ENCODE results near the gene ZNRD2. TPM values are rescaled to one million over a fixed set of nuclear protein-coding genes. Genes with fewer than 3 reads are reported as not detected.

The ZNRD2 gene
- total RNA-seq, 1 experiment from 2014 or later = 45.8 TPM

- no peak overlapping the region for H3K27ac ChIP-seq (ENCODE audit: insufficient read length, low read depth, low read length)
- peak overlapping the region; percentile 56 to 77 for H3K4me3 Mint-ChIP-seq
- peak overlapping the region in 1 of 3 experiments; percentile 86; a peak in 1 of 7 replicates for H3K27ac Mint-ChIP-seq
- H3K79me1 ChIP-seq (ENCODE audit: insufficient read depth, low read depth, low read length, poor library complexity, severe bottlenecking) = peaks cover 4% of the 10 kb centered on the region
- peaks cover 6 to 10% (median 9%) of the 10 kb centered on the region in 3 experiments; a peak in 5 of 7 replicates for H3K36me3 Mint-ChIP-seq (ENCODE audit: insufficient read depth in 1 of 3, low read depth in 3 of 3)
- H2BK120ac ChIP-seq (ENCODE audit: low read depth, low read length, poor library complexity, severe bottlenecking) = no peak overlapping the region
- no peak overlapping the region for H2BK20ac ChIP-seq (ENCODE audit: low read depth, low read length, poor library complexity, severe bottlenecking)
- no peak overlapping the region for H3K23ac ChIP-seq (ENCODE audit: insufficient read length, low read depth, low read length)
- no peak overlapping the region for H3K9ac ChIP-seq (ENCODE audit: extremely low read depth, insufficient read length, low read length)
- H3K4ac ChIP-seq (ENCODE audit: low read depth, low read length) = no peak overlapping the region
- H3K27me3 Mint-ChIP-seq (ENCODE audit: low read depth) = peaks cover 30% of the 10 kb centered on the region
- peak overlapping the region; percentile 44 for H3K4me2 ChIP-seq (ENCODE audit: insufficient read depth, insufficient read length, low read length)
- no peak overlapping the region for H2BK12ac ChIP-seq (ENCODE audit: insufficient read length, low read depth, low read length)
- no peaks in the 10 kb centered on the region; a peak in 1 of 5 replicates for H3K9me3 Mint-ChIP-seq
- peak overlapping the region; percentile 24 for H3K18ac ChIP-seq (ENCODE audit: insufficient read length, low read depth, low read length)
- peaks cover 25% of the 10 kb centered on the region for H3K23me2 ChIP-seq (ENCODE audit: insufficient read length, low read depth, low read length, poor library complexity, severe bottlenecking)
- H4K20me1 ChIP-seq (ENCODE audit: control insufficient read depth, insufficient read depth, insufficient read length) = no peaks in the 10 kb centered on the region
- H3K9me3 ChIP-seq (ENCODE audit: control insufficient read depth, low read depth, low read length) = no peaks in the 10 kb centered on the region
- H4K8ac ChIP-seq (replicated peaks; ENCODE audit: insufficient read length, low read depth, low read length) = no peak overlapping the region
- H2BK15ac ChIP-seq (ENCODE audit: low read depth, low read length) = no peak overlapping the region
- H3K79me2 ChIP-seq (ENCODE audit: insufficient read depth, low read length) = no peaks in the 10 kb centered on the region; the same call in 1 of the 2 replicates
- H3K56ac ChIP-seq (ENCODE audit: insufficient read length, low read depth, low read length) = no peak overlapping the region
- H3K4me1 Mint-ChIP-seq = peaks cover 38 to 59% of the 10 kb centered on the region in 2 experiments
- WGBS (ENCODE audit: extremely low coverage, insufficient read length, low lambda C conversion rate) = no CpG with 5 or more reads among the region's 22 CpGs
- TF ChIP-seq CTCF (conservative IDR thresholded peaks at IDR 0.05) = no peak
- H2BK5ac ChIP-seq (ENCODE audit: insufficient read length, low read length) = no peak overlapping the region
- H4K5ac ChIP-seq (ENCODE audit: insufficient read length, low read depth, low read length) = no peak overlapping the region
- H2AFZ ChIP-seq (ENCODE audit: low read length) = no peak overlapping the region
- H2AK5ac ChIP-seq (ENCODE audit: insufficient read length, low read length) = no peak overlapping the region
- H4K91ac ChIP-seq (ENCODE audit: insufficient read length, low read depth, low read length) = no peak overlapping the region
- H3K4me1 ChIP-seq (ENCODE audit: insufficient read depth, low read length) = no peaks in the 10 kb centered on the region; the same call in 1 of the 2 replicates
- no peak overlapping the region for H3K14ac ChIP-seq (ENCODE audit: insufficient read depth, low read length)
- no peak for DNase-seq
- peaks cover 8% of the 10 kb centered on the region; the same call in 1 of the 2 replicates for H3K27me3 ChIP-seq (ENCODE audit: insufficient read depth, low read length)
- no peak overlapping the region for H3T11ph ChIP-seq (ENCODE audit: low read length)
These were observed 3.3 kb downstream of the ZNRD2 start for GRCh38 chr11:65573391-65574079.

Measured in H9 (cell line).